GM19238 (cell line): ENCODE measurements around the gene KLK14.

Experiments
- DNase-seq: peaks from one replicate; pipeline ENCODE4 v3.0.0; 2011; ENCODE audit warnings: low spot score; ENCODE audit not compliant: insufficient read length

The KLK14 gene

DNA sequence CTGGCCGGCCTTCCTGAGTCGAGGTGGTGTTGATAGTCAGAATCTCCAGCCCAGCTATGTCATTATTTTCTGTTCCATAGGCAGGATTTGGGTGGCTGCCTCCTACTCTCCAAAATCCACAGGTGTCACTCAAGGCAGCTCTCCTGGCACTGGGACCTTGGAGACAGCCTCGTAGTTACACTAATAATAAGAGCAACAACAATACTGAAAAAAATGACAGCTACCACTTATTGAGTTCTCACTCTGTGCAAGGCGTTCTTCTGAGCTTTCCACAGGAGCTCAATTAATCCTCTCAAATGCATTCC is 35.7 kb downstream of the KLK14 start:
- no peak for DNase-seq

DNA sequence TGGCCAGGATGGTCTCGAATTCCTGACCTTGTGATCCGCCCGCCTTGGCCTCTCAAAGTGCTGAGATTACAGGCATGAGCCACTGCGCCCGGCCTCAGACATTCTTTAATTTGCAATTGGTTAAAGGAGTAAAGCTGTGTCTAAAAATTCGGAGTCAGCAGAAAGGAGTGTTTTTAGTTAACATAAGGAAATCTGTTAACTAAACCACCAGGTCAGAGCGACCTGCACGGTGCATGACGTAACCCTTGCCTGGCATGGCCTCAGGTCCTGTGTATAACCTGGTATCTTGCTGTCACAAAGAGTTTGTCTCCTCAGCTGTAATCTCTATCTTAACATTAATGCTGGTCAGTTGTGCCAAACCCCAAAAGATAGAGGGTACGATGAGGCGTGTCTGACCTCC is 38.4 kb downstream of the KLK14 start:
- no peak for DNase-seq

DNA sequence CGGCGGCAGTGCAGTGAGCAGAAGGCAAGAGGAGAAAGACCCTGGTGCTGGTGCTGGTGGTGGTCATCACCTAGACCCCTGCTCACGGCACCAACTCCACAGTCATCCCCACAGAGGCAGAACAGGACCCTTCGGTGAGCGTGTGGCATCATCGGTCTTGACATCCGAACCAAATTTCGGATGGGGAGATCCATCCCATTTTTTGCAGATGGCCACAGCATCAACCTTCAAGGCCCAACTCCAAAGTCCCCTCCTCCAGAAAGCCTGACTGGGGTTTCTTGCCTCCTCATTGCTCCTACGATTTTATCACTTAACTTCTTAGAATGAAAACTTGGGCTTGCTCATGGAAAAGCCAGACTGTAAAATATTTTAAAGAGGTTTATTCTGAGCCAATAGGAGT is 39.2 kb downstream of the KLK14 start:
- no peak for DNase-seq

DNA sequence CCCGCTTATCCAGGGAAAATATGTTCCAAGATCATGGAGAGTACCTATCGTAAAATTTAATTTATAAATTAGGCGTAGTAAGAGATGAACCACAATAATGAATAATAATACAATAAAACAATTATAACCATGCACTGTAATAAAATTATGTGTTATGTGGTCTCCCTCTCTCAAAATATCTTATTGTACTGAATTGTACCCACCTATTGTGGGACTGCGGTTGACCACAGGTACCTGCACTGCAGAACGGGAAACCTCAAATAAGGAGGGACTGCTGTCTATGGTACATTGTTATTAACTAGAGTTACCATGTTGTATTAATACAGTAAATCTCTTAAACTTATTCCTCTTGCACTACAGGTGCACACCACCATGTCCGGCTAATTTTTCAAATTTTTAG is 42.5 kb downstream of the KLK14 start:
- DNase-seq, result no peak

DNA sequence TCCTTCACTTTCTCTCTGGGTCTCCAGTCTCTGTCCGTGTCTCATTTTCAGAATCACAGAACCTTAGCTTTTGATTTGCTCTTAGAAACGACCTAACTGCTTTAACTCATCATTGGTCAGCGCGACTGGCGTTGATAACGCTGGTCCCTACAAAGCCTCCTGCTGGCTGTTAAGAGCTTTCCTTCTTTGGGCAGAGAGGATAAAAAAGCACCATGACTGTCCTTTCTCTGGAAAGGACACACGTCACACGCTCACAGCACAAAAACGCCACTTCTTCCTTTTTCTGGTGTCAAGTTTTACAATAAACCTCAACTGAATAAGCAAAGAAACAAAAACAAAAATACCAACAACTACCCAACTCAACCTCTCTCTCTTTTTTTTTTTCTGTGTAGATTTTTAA is 46.2 kb downstream of the KLK14 start:
- no peak for DNase-seq

DNA sequence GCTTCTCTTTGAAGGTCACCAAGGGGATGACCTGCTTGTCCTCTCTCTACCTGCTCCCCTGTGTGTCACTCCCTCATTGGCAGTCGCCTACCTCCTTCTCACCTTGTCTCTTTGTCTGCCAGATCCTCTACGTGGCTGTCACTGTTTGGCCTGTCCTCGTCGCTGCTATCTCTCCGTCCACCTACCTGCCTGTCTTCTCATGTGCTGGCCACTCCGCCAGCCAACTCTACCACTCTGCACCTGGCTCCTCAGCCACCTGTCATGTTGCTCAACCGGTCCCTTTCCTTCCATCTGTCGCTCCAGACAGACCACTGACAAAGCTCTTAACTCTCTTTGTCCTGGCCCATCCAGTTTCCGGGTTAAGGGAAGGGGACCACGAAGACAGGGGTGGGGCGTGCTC is 48.0 kb downstream of the KLK14 start, which contains the start of gene KLK12:
Gene KLK12 (minus strand): TSS at position 299 of the 400 bp plus-strand sequence. CDS start 381 bp downstream, outside the sequence.
- DNase-seq, result no peak

DNA sequence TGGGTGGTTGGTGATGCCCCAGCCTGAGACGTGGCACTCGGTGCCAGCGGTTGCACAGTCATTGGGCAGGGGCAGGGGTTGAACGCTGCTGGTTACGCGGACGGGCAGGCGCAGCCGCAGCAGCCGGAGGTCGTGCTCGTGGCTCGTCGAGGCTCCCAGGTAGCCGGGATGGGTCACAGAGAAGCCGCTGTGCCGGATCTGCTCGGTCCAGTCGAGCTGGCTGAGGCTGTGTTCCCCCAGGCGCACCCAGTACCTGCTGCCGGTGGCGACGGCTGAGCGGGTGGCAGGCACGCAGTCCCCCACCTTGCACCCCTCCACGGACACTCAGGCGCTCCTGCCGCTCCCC is 50.8 kb downstream of the KLK14 start:
- no peak for DNase-seq

DNA sequence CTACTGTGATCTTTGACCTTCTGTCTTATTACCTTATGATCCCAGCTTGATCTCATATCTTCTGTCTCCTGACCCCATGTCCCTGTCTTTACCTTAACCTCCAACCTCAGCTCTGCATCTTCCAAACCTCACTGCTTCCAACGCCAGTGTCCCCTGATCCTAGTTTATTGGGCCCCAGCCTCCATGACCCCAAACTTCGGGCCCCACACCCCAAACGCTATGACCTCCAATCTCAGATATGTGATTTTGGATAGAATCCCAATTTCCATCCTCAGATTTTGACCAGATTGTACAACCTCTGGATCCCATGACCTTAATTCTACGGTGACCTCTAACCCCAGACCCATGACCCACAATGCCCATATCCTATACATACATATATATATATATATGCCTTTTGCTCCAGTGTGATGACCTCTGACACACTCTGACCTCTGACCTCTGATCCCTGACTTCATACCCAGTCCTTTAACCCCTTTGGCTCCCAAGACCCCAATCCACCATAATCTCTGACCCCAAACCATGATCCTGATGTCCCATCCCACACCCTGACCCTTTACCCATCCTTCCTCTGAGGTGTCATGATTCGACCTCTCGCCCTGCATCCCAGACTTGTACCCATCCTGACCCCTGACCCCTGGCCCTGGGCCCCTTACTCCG is 51.3 kb downstream of the KLK14 start:
- no peak for DNase-seq

DNA sequence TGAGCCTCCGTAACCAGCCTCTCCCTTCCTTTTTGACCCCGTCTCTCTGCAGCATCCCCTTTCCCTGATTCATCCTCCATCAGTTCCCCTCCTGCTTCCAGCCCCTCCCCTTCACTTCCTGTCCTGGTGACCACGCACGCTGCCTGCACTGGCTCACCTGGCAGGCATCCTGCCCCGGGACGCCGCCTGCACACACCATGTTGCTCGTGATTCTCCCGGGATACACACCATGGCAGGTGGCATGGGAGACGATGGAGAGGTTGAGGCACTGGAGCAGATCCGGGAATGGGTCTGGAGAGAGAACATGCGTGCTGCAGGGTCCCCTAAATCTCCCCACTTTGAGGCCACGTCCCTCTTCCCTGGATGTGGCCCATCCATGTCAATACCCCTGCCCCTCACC is 52.1 kb downstream of the KLK14 start:
- DNase-seq, result no peak

DNA sequence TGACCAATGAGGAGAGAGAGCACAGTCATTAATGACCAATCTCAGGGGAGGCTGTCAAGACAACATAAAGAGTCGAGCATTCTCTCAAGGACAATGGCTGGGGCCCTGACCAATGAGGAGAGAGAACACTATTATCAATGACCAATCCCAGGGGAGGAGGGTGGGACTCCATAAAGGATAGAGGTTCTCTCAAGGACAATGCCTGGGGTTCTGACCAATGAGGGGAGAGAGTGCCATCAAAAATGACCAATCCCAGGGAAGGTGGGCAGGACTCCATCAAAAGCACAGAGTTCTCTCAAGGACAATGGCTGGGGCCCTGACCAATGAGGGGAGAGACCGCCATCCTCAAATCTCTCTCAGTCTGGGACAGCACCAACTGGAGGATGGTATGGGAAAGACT is 53.0 kb downstream of the KLK14 start:
- DNase-seq, result no peak
